K562 (cell line): ENCODE results near the gene UBLCP1. TPM values are rescaled to one million over a fixed set of nuclear protein-coding genes. Genes with fewer than 3 reads are reported as not detected.

Source experiments
- ATAC-seq: fragments of 200-7000 bp; cut with Tn5 transposase; 3 replicates; pipeline ENCODE4 v1.9.1; 2020; ENCODE audit warnings: moderate library complexity
- BruUV-seq: library from RNA; stranded (reverse); fragments of 400-500 nt; replicated peaks from 2 replicates; lab custom pipeline; 2021; lab: Mats Ljungman, UMichigan
- CTCF ChIA-PET: fragments of 300-600 bp; formaldehyde crosslinking; extraction: SDS; loops from one replicate; lab custom pipeline; 2021; ENCODE audit warnings: low intra/inter-chr PET ratio; lab: Yijun Ruan, JAX
- POLR2A ChIA-PET: fragments of 300-600, 350-650 bp; sonication (Branson Sonifier 250); formaldehyde crosslinking; extraction: SDS; loops from one replicate; lab custom pipeline; 2021; ENCODE audit warnings: antibody characterized with exemption, inconsistent platforms; lab: Yijun Ruan, JAX
- DNase-seq, 4 experiments: peaks; one replicate each; pipeline versions ENCODE4 v3.0.0 to v3.0.0-alpha.2; 2011 to 2018; ENCODE audit warnings: low spot score in 3 of 4, mixed read lengths in 3 of 4; ENCODE audit errors: extremely low read depth in 1 of 4
- FAIRE-seq: peaks from 2 replicates; lab custom pipeline; 2011; peaks lifted over from hg19 to GRCh38; lab: Jason Lieb, UNC
- H2AFZ ChIP-seq: 2 replicates; pipeline ENCODE4 v1.6.0; 2011; ENCODE audit warnings: low read depth, low read length, control low read depth, inconsistent platforms
- H3K27ac ChIP-seq: fragments of 200-600 bp; 3 replicates; pipeline ENCODE4 v1.8.0; 2011; ENCODE audit warnings: low read depth, mild to moderate bottlenecking, control low read depth, inconsistent platforms, low read length, moderate library complexity, mixed read lengths; ENCODE audit errors: extremely low read depth
- H3K27me3 ChIP-seq, 2 experiments: fragments of 300-600 bp in 1 of 2; 2 replicates in 1 of 2; 3 replicates in 1 of 2; pipeline versions ENCODE4 v1.6.0 to v1.8.0; 2011; ENCODE audit warnings: inconsistent platforms in 2 of 2, low read length in 2 of 2, mild to moderate bottlenecking in 1 of 2, mixed read lengths in 1 of 2, moderate library complexity in 1 of 2; ENCODE audit not compliant: control insufficient read depth in 2 of 2, insufficient read depth in 2 of 2
- H3K36me3 ChIP-seq: fragments of 300-600 bp; 3 replicates; pipeline ENCODE4 v1.8.0; 2011; ENCODE audit warnings: mild to moderate bottlenecking, low read length, inconsistent platforms; ENCODE audit not compliant: control insufficient read depth, insufficient read depth
- H3K4me1 ChIP-seq, 2 experiments: fragments of 200-600 bp in 1 of 2; replicated peaks in 1 of 2; 2 replicates in 1 of 2; 3 replicates in 1 of 2; pipeline versions ENCODE4 v1.5.1 to v1.8.0; 2011; ENCODE audit warnings: inconsistent platforms in 2 of 2, low read length in 2 of 2, mild to moderate bottlenecking in 1 of 2, mixed read lengths in 1 of 2, moderate library complexity in 1 of 2; ENCODE audit not compliant: control insufficient read depth in 2 of 2, insufficient read depth in 2 of 2
- H3K4me2 ChIP-seq: 2 replicates; pipeline ENCODE4 v1.6.1; 2011; ENCODE audit warnings: low read length, control low read depth, inconsistent platforms, mixed read lengths; ENCODE audit not compliant: insufficient read depth
- H3K4me3 ChIP-seq: fragments of 200-600 bp; sonication (generic), shearing (Covaris generic); 2 replicates; pipeline ENCODE4 v1.5.1; 2016; ENCODE audit warnings: control low read depth, inconsistent platforms
- H3K79me2 ChIP-seq: fragments of 200-600 bp; 3 replicates; pipeline ENCODE4 v1.8.0; 2011; ENCODE audit warnings: low read length, inconsistent platforms; ENCODE audit not compliant: control insufficient read depth, insufficient read depth
- H3K9ac ChIP-seq, 2 experiments: 2 replicates each; pipeline versions ENCODE4 v1.6.0 to v1.6.1; 2011; ENCODE audit warnings: low read depth in 2 of 2, low read length in 2 of 2, control low read depth in 1 of 2, inconsistent platforms in 1 of 2, mild to moderate bottlenecking in 1 of 2, mixed read lengths in 1 of 2; ENCODE audit not compliant: insufficient read depth in 1 of 2
- H3K9me1 ChIP-seq: one replicate; pipeline ENCODE4 v1.6.0; 2011; ENCODE audit warnings: inconsistent platforms, mild to moderate bottlenecking, low read length, moderate library complexity; ENCODE audit not compliant: control insufficient read depth, insufficient read depth
- H3K9me3 ChIP-seq: replicated peaks from 2 replicates; pipeline ENCODE4 v1.5.1; 2011; ENCODE audit warnings: low read depth, low read length, inconsistent platforms; ENCODE audit not compliant: control insufficient read depth, insufficient read depth
- H4K20me1 ChIP-seq: replicated peaks from 2 replicates; pipeline ENCODE4 v1.6.1; 2011; ENCODE audit warnings: low read length, inconsistent platforms, mixed read lengths; ENCODE audit not compliant: control insufficient read depth, insufficient read depth
- ETV5 ChIP-seq: sonication (generic); formaldehyde crosslinking; IDR thresholded peaks from 2 replicates; pipeline ENCODE4 v1.4.0; 2020; ENCODE audit warnings: low read depth, mild to moderate bottlenecking, missing genetic modification reagents
- FOXJ2 ChIP-seq: fragments of 200-800 bp; sonication (Bioruptor generic); IDR thresholded peaks from 2 replicates; pipeline ENCODE4 v1.6.1; 2016; ENCODE audit warnings: missing genetic modification characterization, missing compliant biosample characterization
- HDGF ChIP-seq: fragments of 450-650 bp; IDR thresholded peaks from 2 replicates; pipeline ENCODE4 v1.6.1; 2016
- MAFK ChIP-seq: IDR thresholded peaks from 2 replicates; pipeline ENCODE4 v1.6.1; 2011; ENCODE audit warnings: low read length, improper control_type of control experiment
- NFE2 ChIP-seq: IDR thresholded peaks from 2 replicates; pipeline ENCODE4 v1.6.1; 2014; ENCODE audit warnings: antibody characterized with exemption, low read depth
- PCBP1 ChIP-seq: fragments of 200-400 bp; formaldehyde crosslinking; IDR thresholded peaks from 2 replicates; pipeline ENCODE4 v1.6.1; 2018; ENCODE audit warnings: mild to moderate bottlenecking, low read depth, low read length; ENCODE audit not compliant: poor library complexity, severe bottlenecking
- SMARCA4 ChIP-seq: fragments of 450-650 bp; IDR thresholded peaks from 2 replicates; pipeline ENCODE4 v1.6.1; 2016
- SOX6 ChIP-seq: fragments of 450-650 bp; IDR thresholded peaks from 2 replicates; pipeline ENCODE4 v1.6.1; 2014; ENCODE audit warnings: mild to moderate bottlenecking
- SPI1 ChIP-seq: IDR thresholded peaks from 2 replicates; pipeline ENCODE4 v1.6.1; 2011; ENCODE audit warnings: low read depth, low read length, control low read depth, borderline replicate concordance
- SRF ChIP-seq, 2 experiments: fragments of 250-450, 450-650 bp in 1 of 2; sonication (Bioruptor Pico) in 1 of 2; sonication (generic) in 1 of 2; formaldehyde crosslinking; IDR thresholded peaks; 2 replicates each; pipeline versions ENCODE4 v1.5.0 to v1.5.1; 2020 to 2022; ENCODE audit warnings: mild to moderate bottlenecking in 1 of 2, missing genetic modification reagents in 1 of 2
- TOE1 ChIP-seq, 2 experiments: fragments of 450-650 bp in 1 of 2; sonication (generic) in 1 of 2; formaldehyde crosslinking in 1 of 2; IDR thresholded peaks; 2 replicates each; pipeline versions ENCODE4 v1.7.1 to v1.8.0; 2016 to 2022; ENCODE audit warnings: borderline replicate concordance in 2 of 2, mild to moderate bottlenecking in 2 of 2, antibody characterized with exemption in 1 of 2, inconsistent platforms in 1 of 2, low read depth in 1 of 2, missing genetic modification reagents in 1 of 2, moderate library complexity in 1 of 2
- ZNF175 ChIP-seq: fragments of 200-800 bp; sonication (Bioruptor generic); IDR thresholded peaks from 2 replicates; pipeline ENCODE4 v1.6.1; 2016; ENCODE audit warnings: low read depth, mild to moderate bottlenecking, missing genetic modification characterization, missing compliant biosample characterization
- ZNF3 ChIP-seq: fragments of 250-450 bp; sonication (Bioruptor Pico); IDR thresholded peaks from 2 replicates; pipeline ENCODE4 v1.5.0; 2021; ENCODE audit warnings: mild to moderate bottlenecking, moderate library complexity
- ZNF431 ChIP-seq: sonication (generic); formaldehyde crosslinking; IDR thresholded peaks from 2 replicates; pipeline ENCODE4 v1.8.0; 2022; ENCODE audit warnings: mild to moderate bottlenecking, missing genetic modification reagents
- WGBS: fragments of 100-300 bp; shearing (Covaris generic); methylation state at CpG from one replicate; pipeline ENCODE4 v1.1.6; 2016; ENCODE audit warnings: low coverage, mixed read lengths; ENCODE audit not compliant: insufficient coverage; ENCODE audit errors: missing lambda C conversion rate; 5-methylcytosine and 5-hydroxymethylcytosine counted together
- in situ Hi-C: fragments of 300-500 bp; cut with MboI; formaldehyde crosslinking; loops from 4 replicates; pipeline ENCODE4 v1.15.0; 2018; ENCODE audit warnings: inconsistent platforms, mixed read lengths
- intact Hi-C: fragments of 100-400 bp; cut with micrococcal nuclease; formaldehyde crosslinking; loops from 2 replicates; pipeline ENCODE4 v1.14.2; 2022
- polyA plus RNA-seq, 8 experiments: library from polyadenylated mRNA; depleted of rRNA in 4 of 8; stranded (reverse) in 5 of 8; unstranded in 3 of 8; fragments of >200 nt; fragmentation: Nextera tagmentation in 2 of 8; fragmentation: Illumina TruSeq in 1 of 8; extraction: Ambion mirVana in 2 of 8; extraction: Trizol in 1 of 8; gene quantifications; 2 replicates each; pipeline versions ENCODE4 v1.2.1 to v1.2.3, GENCODE V29; 2011 to 2014; ENCODE audit warnings: inconsistent platforms in 1 of 8, missing spikeins in 1 of 8
- total RNA-seq, 7 experiments: library from RNA; depleted of rRNA in 6 of 7; stranded (reverse); fragments of >200 nt in 6 of 7; fragmentation: Illumina TruSeq in 2 of 7; extraction: Trizol in 2 of 7; gene quantifications; 2 replicates each; pipeline versions ENCODE4 v1.2.1 to v1.2.3, GENCODE V29; 2011 to 2021; ENCODE audit warnings: low replicate concordance in 1 of 7
- TF ChIP-seq, protein P1 (sequence below): sonication (generic); formaldehyde crosslinking; IDR thresholded peaks from 2 replicates; pipeline ENCODE4 v1.8.1; 2023; ENCODE audit warnings: mild to moderate bottlenecking, missing genetic modification reagents, moderate library complexity
- TF ChIP-seq, protein P2 (sequence below): sonication (generic); formaldehyde crosslinking; IDR thresholded peaks from 2 replicates; pipeline ENCODE4 v1.8.0; 2022; ENCODE audit warnings: missing genetic modification reagents, mild to moderate bottlenecking, moderate library complexity, borderline replicate concordance
- TF ChIP-seq, protein P3 (sequence below): fragments of 250-450 bp; sonication (Bioruptor Pico); IDR thresholded peaks from 2 replicates; pipeline ENCODE4 v1.9.0; 2021; ENCODE audit warnings: mild to moderate bottlenecking

Gene UBLCP1
- total and polyA plus RNA-seq, 9 of the 15 experiments (the other 6 are each of a cell fraction or from before 2014, with no cell fraction given) = 18.8 to 39.8 (median 30.2) TPM

DNA sequence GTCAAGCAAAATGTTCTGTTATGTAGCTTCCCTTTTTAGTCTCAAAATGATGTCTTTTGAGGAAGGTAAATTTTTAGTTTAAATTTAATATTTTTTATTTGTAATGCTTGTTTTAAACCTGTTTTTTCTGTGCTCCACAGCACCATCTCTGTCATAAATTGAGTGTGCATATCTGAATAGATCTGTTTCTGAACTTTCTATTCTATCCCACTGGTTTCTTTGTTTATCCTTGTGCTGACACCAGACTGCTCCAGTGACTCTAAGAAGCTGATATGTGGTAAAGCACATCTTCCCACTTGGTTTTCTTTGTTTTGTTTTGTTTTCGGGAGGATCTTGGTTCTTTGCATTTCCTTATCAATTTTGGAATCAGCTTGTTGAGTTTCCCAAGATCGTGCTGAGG is 46.6 kb upstream of the UBLCP1 start:
- in situ Hi-C loops = no loop called here

DNA sequence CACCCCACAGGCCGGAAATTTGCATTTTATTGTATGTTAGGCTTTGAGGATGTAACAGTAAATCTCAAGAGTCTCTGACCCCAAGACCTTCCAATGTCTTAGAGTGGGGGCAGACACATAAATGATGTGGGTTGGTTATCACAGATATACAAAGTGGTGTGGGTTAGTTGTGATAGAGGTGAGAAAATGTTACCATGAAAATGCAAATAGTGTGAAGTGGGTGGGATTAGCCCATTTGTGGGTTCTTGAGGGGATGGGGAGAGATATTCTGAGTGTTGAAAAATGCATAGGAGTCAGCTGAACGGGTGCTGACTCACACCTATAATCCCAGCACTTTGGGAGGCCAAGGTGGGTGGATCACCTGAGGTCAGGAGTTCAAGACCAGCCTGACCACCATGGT is 45.9 kb upstream of the UBLCP1 start:
- Histone ChIP-seq H3K79me2 (no peaks in the 10 kb centered on the region), H3K4me2 (no peak overlapping the region)
- no peak for ATAC-seq

More for the DNA sequence above, 46.6 kb upstream of the UBLCP1 start:
- Histone ChIP-seq H3K36me3 (no peaks in the 10 kb centered on the region), H3K4me1 (peaks cover 0 to 22% of the 10 kb centered on the region in 2 experiments; a peak in 4 of 5 replicates), H3K27me3 (no peaks in the 10 kb centered on the region), H3K9ac (no peak overlapping the region), H3K79me2 (no peaks in the 10 kb centered on the region), H2AFZ (no peak overlapping the region), H3K9me3 (no peaks in the 10 kb centered on the region), H3K27ac (no peak overlapping the region), H3K4me3 (no peak overlapping the region), H3K4me2 (no peak overlapping the region), H3K9me1 (no peaks in the 10 kb centered on the region), H4K20me1 (no peaks in the 10 kb centered on the region)
- TF ChIP-seq SMARCA4 (peak; percentile 39; the same call in 1 of the 2 replicates), SOX6 (peak; percentile 28; the same call in 1 of the 2 replicates), ZNF431 (no peak), SRF (CRISPR knock-in tag; IDR thresholded peaks at IDR 0.05) (0 out of 4 replicates have a peak, but pooled peaks of 1 of the 2 experiments have one; percentile 13), FOXJ2 (tag) (0 out of 2 replicates have a peak, but pooled peaks have one; percentile 34)
- intact Hi-C loops = no loop called here
- POLR2A ChIA-PET = no interaction called here
- WGBS = 7% methylated on average over 2 of the region's 2 CpGs
- no TSS peak for BruUV-seq
- DNase-seq (no peak), FAIRE-seq (no peak), ATAC-seq (no peak)
- CTCF ChIA-PET = no interaction called here

More for the DNA sequence above, 45.9 kb upstream of the UBLCP1 start:
- Histone ChIP-seq H3K36me3 (no peaks in the 10 kb centered on the region), H3K4me3 (no peak overlapping the region), H3K27me3 (no peaks in the 10 kb centered on the region), H3K9me1 (no peaks in the 10 kb centered on the region), H3K9ac (no peak overlapping the region), H2AFZ (no peak overlapping the region), H3K4me1 (peaks cover 0 to 15% of the 10 kb centered on the region in 2 experiments; a peak in 4 of 5 replicates), H4K20me1 (no peaks in the 10 kb centered on the region), H3K27ac (no peak overlapping the region), H3K9me3 (no peaks in the 10 kb centered on the region)
- POLR2A ChIA-PET = no interaction called here
- in situ Hi-C loops = no loop called here
- no TSS peak for BruUV-seq
- WGBS = 54% methylated on average over 2 of the region's 2 CpGs
- TF ChIP-seq, protein P1, sequence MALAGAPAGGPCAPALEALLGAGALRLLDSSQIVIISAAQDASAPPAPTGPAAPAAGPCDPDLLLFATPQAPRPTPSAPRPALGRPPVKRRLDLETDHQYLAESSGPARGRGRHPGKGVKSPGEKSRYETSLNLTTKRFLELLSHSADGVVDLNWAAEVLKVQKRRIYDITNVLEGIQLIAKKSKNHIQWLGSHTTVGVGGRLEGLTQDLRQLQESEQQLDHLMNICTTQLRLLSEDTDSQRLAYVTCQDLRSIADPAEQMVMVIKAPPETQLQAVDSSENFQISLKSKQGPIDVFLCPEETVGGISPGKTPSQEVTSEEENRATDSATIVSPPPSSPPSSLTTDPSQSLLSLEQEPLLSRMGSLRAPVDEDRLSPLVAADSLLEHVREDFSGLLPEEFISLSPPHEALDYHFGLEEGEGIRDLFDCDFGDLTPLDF (CRISPR knock-in tag) = no peak
- TF ChIP-seq, protein P2, sequence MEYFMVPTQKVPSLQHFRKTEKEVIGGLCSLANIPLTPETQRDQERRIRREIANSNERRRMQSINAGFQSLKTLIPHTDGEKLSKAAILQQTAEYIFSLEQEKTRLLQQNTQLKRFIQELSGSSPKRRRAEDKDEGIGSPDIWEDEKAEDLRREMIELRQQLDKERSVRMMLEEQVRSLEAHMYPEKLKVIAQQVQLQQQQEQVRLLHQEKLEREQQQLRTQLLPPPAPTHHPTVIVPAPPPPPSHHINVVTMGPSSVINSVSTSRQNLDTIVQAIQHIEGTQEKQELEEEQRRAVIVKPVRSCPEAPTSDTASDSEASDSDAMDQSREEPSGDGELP (CRISPR knock-in tag) = peak; percentile 28; the same call in 1 of the 2 replicates
- TF ChIP-seq HDGF = no peak
- no peak for TF ChIP-seq TOE1 (IDR thresholded peaks at IDR 0.05; ENCODE audit: borderline replicate concordance)
- TF ChIP-seq TOE1 (CRISPR knock-in tag; IDR thresholded peaks at IDR 0.05; ENCODE audit: borderline replicate concordance, low read depth) = no peak
- no peak for TF ChIP-seq ZNF3 (CRISPR knock-in tag)
- TF ChIP-seq, protein P3, sequence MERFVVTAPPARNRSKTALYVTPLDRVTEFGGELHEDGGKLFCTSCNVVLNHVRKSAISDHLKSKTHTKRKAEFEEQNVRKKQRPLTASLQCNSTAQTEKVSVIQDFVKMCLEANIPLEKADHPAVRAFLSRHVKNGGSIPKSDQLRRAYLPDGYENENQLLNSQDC (CRISPR knock-in tag) = no peak
- TF ChIP-seq PCBP1 = no peak
- peak; percentile 41; the same call in 1 of the 2 replicates for TF ChIP-seq NFE2
- TF ChIP-seq ZNF175 (CRISPR knock-in tag) = no peak
- TF ChIP-seq MAFK = no peak
- no peak for TF ChIP-seq ETV5 (CRISPR knock-in tag)
- no peak for TF ChIP-seq SPI1
- FAIRE-seq = no peak
- CTCF ChIA-PET = no interaction called here
- DNase-seq = no peak
- intact Hi-C loops = no loop called here
